ENCODE results near the gene SYT3.
"Not testable (repeated sequence)": the region's sequence is repeated elsewhere in the genome, so short reads cannot be mapped to it uniquely, and the experiment has no call there.

SYT3 gene

GRCh38 chr19:50602935-50603334 lies 36.7 kb downstream of the SYT3 start:
- no peak overlapping the region for H3K4me3 Mint-ChIP-seq

GRCh38 chr19:50602496-50602895 lies 37.2 kb downstream of the SYT3 start:
- H3K27ac Mint-ChIP-seq: no peak overlapping the region
- no peak overlapping the region for H3K4me3 Mint-ChIP-seq
- peaks cover 5% of the 10 kb centered on the region for H3K36me3 Mint-ChIP-seq
- ATAC-seq: no peak
- peaks cover 1% of the 10 kb centered on the region for H3K4me1 Mint-ChIP-seq
- DNase-seq (ENCODE audit: low spot score in 2 of 2): no peak
- peaks cover 7% of the 10 kb centered on the region for H3K9me3 Mint-ChIP-seq

More at GRCh38 chr19:50602935-50603334, 36.7 kb downstream of the SYT3 start:
- DNase-seq (ENCODE audit: low spot score in 2 of 2) (no peak), ATAC-seq (no peak)
- H3K4me1 Mint-ChIP-seq: peaks cover 6% of the 10 kb centered on the region
- peaks cover 9% of the 10 kb centered on the region for H3K36me3 Mint-ChIP-seq
- peaks cover 7% of the 10 kb centered on the region for H3K9me3 Mint-ChIP-seq
- no peak overlapping the region for H3K27ac Mint-ChIP-seq

GRCh38 chr19:50602089-50602422 lies 37.6 kb downstream of the SYT3 start:
- Mint-ChIP-seq H3K4me3 (no peak overlapping the region), H3K27ac (no peak overlapping the region), H3K4me1 (no peaks in the 10 kb centered on the region), H3K36me3 (peaks cover under 1% of the 10 kb centered on the region), H3K9me3 (peaks cover 3% of the 10 kb centered on the region)
- no peak for ATAC-seq
- DNase-seq (ENCODE audit: low spot score in 2 of 2): no peak

GRCh38 chr19:50601407-50602088 lies 38.1 kb downstream of the SYT3 start:
- H3K4me1 Mint-ChIP-seq: no peaks in the 10 kb centered on the region
- no peaks in the 10 kb centered on the region for H3K36me3 Mint-ChIP-seq
- H3K4me3 Mint-ChIP-seq: no peak overlapping the region
- no peak overlapping the region for H3K27ac Mint-ChIP-seq
- peaks cover 2% of the 10 kb centered on the region for H3K9me3 Mint-ChIP-seq
- ATAC-seq (no peak), DNase-seq (ENCODE audit: low spot score in 2 of 2) (no peak)

GRCh38 chr19:50599427-50599826 lies 40.3 kb downstream of the SYT3 start:
- no peaks in the 10 kb centered on the region for H3K4me1 Mint-ChIP-seq
- H3K4me3 Mint-ChIP-seq: no peak overlapping the region
- ATAC-seq (no peak), DNase-seq (ENCODE audit: low spot score in 2 of 2) (no peak)
- H3K36me3 Mint-ChIP-seq: no peaks in the 10 kb centered on the region
- no peaks in the 10 kb centered on the region for H3K9me3 Mint-ChIP-seq
- no peak overlapping the region for H3K27ac Mint-ChIP-seq

GRCh38 chr19:50590191-50590590 lies 49.5 kb downstream of the SYT3 start:
- H3K9me3 Mint-ChIP-seq: no peaks in the 10 kb centered on the region
- no peak overlapping the region for H3K27ac Mint-ChIP-seq
- no peak overlapping the region for H3K4me3 Mint-ChIP-seq
- H3K4me1 Mint-ChIP-seq: no peaks in the 10 kb centered on the region
- no peak for ATAC-seq
- no peaks in the 10 kb centered on the region for H3K36me3 Mint-ChIP-seq
- DNase-seq (ENCODE audit: low spot score in 2 of 2): no peak

- H3K36me3 Mint-ChIP-seq; H3K4me1 Mint-ChIP-seq; DNase-seq (ENCODE audit: low spot score in 2 of 2); ATAC-seq; H3K27ac Mint-ChIP-seq; H3K9me3 Mint-ChIP-seq; H3K4me3 Mint-ChIP-seq: not testable (repeated sequence)
Observed at GRCh38 chr19:50581795-50582660, 57.7 kb downstream of the SYT3 start.

GRCh38 chr19:50580970-50581634 lies 58.6 kb downstream of the SYT3 start:
- Mint-ChIP-seq H3K27ac (no peak overlapping the region), H3K9me3 (no peaks in the 10 kb centered on the region)
- no peak for DNase-seq (ENCODE audit: low spot score in 2 of 2)

GRCh38 chr19:50580240-50580639 lies 59.4 kb downstream of the SYT3 start:
- Mint-ChIP-seq H3K4me1 (no peaks in the 10 kb centered on the region), H3K4me3 (no peak overlapping the region), H3K9me3 (no peaks in the 10 kb centered on the region), H3K27ac (no peak overlapping the region), H3K36me3 (no peaks in the 10 kb centered on the region)
- no peak for DNase-seq (ENCODE audit: low spot score in 2 of 2)
- ATAC-seq: no peak

More at GRCh38 chr19:50580970-50581634, 58.6 kb downstream of the SYT3 start:
- ATAC-seq: no peak
- H3K4me1 Mint-ChIP-seq: no peaks in the 10 kb centered on the region
- no peaks in the 10 kb centered on the region for H3K36me3 Mint-ChIP-seq
- no peak overlapping the region for H3K4me3 Mint-ChIP-seq

- not testable (repeated sequence) for H3K27ac Mint-ChIP-seq; H3K36me3 Mint-ChIP-seq; ATAC-seq; H3K9me3 Mint-ChIP-seq; H3K4me3 Mint-ChIP-seq; DNase-seq (ENCODE audit: low spot score in 2 of 2); H3K4me1 Mint-ChIP-seq
Observed at GRCh38 chr19:50576769-50577168, 62.9 kb downstream of the SYT3 start.

- Mint-ChIP-seq H3K9me3 (no peaks in the 10 kb centered on the region), H3K27ac (no peak overlapping the region), H3K36me3 (no peaks in the 10 kb centered on the region), H3K4me1 (no peaks in the 10 kb centered on the region), H3K4me3 (no peak overlapping the region)
- DNase-seq (ENCODE audit: low spot score in 2 of 2): no peak
- no peak for ATAC-seq
Observed at GRCh38 chr19:50573741-50574461, 65.8 kb downstream of the SYT3 start.
